ENCODE data around the gene DIPK1C.

Gene DIPK1C

DNA sequence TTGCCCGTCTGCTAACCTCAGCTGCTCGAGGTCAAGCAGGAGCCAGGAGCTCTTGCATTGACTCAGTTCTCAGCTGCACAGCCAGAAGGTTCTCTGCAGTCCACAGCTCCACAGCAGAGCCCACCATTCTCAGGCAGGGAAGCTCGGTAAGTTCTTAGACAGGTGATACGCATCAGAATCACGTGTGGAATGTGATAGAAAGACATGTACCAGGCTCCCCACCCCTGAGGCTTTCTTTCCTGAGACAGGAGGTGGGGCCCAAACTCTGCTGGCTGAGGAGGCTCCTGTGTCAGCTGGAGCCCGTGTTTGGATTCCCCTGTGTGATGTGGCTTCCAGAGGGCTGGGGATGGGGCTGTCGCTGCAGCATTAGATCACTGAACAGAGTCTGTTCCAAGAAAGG lies 28.0 kb downstream of the DIPK1C start:
- Histone ChIP-seq H2AFZ (ENCODE audit: low read depth) (no peak overlapping the region), H3K4me3 (IDR thresholded peaks at IDR 0.05; ENCODE audit: insufficient read depth, low read depth, low read length) (no peak overlapping the region), H3K36me3 (ENCODE audit: insufficient read depth) (no peaks in the 10 kb centered on the region), H3K27ac (no peak overlapping the region), H3K9ac (no peak overlapping the region), H3K4me1 (ENCODE audit: low read depth, poor library complexity, severe bottlenecking) (no peaks in the 10 kb centered on the region), H3K79me2 (ENCODE audit: insufficient read depth, low read depth) (no peaks in the 10 kb centered on the region), H3K4me2 (no peak overlapping the region), H4K20me1 (ENCODE audit: insufficient read depth) (no peaks in the 10 kb centered on the region), H3K27me3 (ENCODE audit: insufficient read depth, low read depth) (no peaks in the 10 kb centered on the region)
- TF ChIP-seq, protein P1, sequence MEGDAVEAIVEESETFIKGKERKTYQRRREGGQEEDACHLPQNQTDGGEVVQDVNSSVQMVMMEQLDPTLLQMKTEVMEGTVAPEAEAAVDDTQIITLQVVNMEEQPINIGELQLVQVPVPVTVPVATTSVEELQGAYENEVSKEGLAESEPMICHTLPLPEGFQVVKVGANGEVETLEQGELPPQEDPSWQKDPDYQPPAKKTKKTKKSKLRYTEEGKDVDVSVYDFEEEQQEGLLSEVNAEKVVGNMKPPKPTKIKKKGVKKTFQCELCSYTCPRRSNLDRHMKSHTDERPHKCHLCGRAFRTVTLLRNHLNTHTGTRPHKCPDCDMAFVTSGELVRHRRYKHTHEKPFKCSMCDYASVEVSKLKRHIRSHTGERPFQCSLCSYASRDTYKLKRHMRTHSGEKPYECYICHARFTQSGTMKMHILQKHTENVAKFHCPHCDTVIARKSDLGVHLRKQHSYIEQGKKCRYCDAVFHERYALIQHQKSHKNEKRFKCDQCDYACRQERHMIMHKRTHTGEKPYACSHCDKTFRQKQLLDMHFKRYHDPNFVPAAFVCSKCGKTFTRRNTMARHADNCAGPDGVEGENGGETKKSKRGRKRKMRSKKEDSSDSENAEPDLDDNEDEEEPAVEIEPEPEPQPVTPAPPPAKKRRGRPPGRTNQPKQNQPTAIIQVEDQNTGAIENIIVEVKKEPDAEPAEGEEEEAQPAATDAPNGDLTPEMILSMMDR (conservative IDR thresholded peaks at IDR 0.05; ENCODE audit: low read depth, low read length) = no peak

DNA sequence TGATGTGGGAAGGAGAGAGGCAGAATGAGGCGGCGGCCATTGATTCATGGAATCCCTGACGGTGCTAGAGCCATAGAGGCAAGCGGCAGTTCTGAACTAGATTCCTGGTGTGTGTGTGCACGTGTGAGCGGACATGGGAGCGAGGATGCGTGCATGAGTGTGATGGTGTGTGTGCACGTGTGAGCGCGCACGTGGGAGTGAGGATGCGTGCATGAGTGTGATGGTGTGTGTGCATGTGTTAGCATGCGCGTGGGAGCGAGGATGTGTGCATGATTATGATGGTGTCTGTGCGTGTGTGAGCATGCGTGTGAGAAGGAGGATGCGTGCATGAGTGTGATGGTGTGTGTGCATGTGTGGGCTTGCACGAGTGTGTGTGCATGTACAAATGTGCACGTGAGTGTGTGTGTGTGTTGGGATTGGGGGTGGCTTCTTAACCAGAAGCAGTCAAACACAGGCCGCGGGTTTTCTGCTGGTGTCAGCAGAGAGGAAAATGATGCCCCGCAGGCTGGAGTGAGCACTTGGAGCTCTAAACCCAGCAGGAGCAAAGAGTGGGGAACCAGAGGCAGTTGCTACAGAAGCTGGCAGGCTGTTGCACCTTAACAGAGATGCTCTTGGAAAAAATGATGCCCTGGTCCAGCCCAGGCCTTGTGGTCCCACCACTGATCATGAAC lies 29.5 kb downstream of the DIPK1C start:
- Histone ChIP-seq H3K4me1 (ENCODE audit: low read depth, poor library complexity, severe bottlenecking) (no peaks in the 10 kb centered on the region), H3K4me2 (no peak overlapping the region), H3K27me3 (ENCODE audit: insufficient read depth, low read depth) (no peaks in the 10 kb centered on the region), H3K27ac (no peak overlapping the region), H4K20me1 (ENCODE audit: insufficient read depth) (no peaks in the 10 kb centered on the region), H3K4me3 (IDR thresholded peaks at IDR 0.05; ENCODE audit: insufficient read depth, low read depth, low read length) (no peak overlapping the region), H3K9ac (no peak overlapping the region), H2AFZ (ENCODE audit: low read depth) (no peak overlapping the region), H3K79me2 (ENCODE audit: insufficient read depth, low read depth) (no peaks in the 10 kb centered on the region), H3K36me3 (ENCODE audit: insufficient read depth) (no peaks in the 10 kb centered on the region)
- TF ChIP-seq, protein P1 (conservative IDR thresholded peaks at IDR 0.05; ENCODE audit: low read depth, low read length) = no peak

GRCh38 chr18:74425876-74426275 lies 31.2 kb downstream of the DIPK1C start:
- Histone ChIP-seq H4K20me1 (ENCODE audit: insufficient read depth) (no peaks in the 10 kb centered on the region), H3K79me2 (ENCODE audit: insufficient read depth, low read depth) (no peaks in the 10 kb centered on the region), H3K4me3 (IDR thresholded peaks at IDR 0.05; ENCODE audit: insufficient read depth, low read depth, low read length) (no peak overlapping the region), H3K4me1 (ENCODE audit: low read depth, poor library complexity, severe bottlenecking) (no peaks in the 10 kb centered on the region), H3K27ac (no peak overlapping the region), H3K36me3 (ENCODE audit: insufficient read depth) (no peaks in the 10 kb centered on the region), H3K4me2 (no peak overlapping the region), H3K27me3 (ENCODE audit: insufficient read depth, low read depth) (no peaks in the 10 kb centered on the region), H3K9ac (no peak overlapping the region), H2AFZ (ENCODE audit: low read depth) (no peak overlapping the region)
- TF ChIP-seq, protein P1 (conservative IDR thresholded peaks at IDR 0.05; ENCODE audit: low read depth, low read length) = no peak

GRCh38 chr18:74425161-74425560 lies 31.9 kb downstream of the DIPK1C start:
- TF ChIP-seq, protein P1 (conservative IDR thresholded peaks at IDR 0.05; ENCODE audit: low read depth, low read length) = no peak
- no peaks in the 10 kb centered on the region for H3K27me3 ChIP-seq (ENCODE audit: insufficient read depth, low read depth)
- H3K79me2 ChIP-seq (ENCODE audit: insufficient read depth, low read depth) = no peaks in the 10 kb centered on the region
- no peak overlapping the region for H3K9ac ChIP-seq
- H3K4me1 ChIP-seq (ENCODE audit: low read depth, poor library complexity, severe bottlenecking) = no peaks in the 10 kb centered on the region
- H4K20me1 ChIP-seq (ENCODE audit: insufficient read depth) = no peaks in the 10 kb centered on the region
- H2AFZ ChIP-seq (ENCODE audit: low read depth) = no peak overlapping the region
- no peak overlapping the region for H3K27ac ChIP-seq
- no peaks in the 10 kb centered on the region for H3K36me3 ChIP-seq (ENCODE audit: insufficient read depth)
- no peak overlapping the region for H3K4me2 ChIP-seq
- no peak overlapping the region for H3K4me3 ChIP-seq (IDR thresholded peaks at IDR 0.05; ENCODE audit: insufficient read depth, low read depth, low read length)
